Common myeloid progenitor, CD34-positive (primary cell): ENCODE measurements around the gene THBS4.

ENCODE experiments used
- CTCF ChIA-PET: fragments of 350-600 bp; sonication (Branson Sonifier 250); formaldehyde crosslinking; loops from one replicate; lab custom pipeline; 2021; ENCODE audit warnings: antibody characterized with exemption; lab: Charles Lee
- POLR2A ChIA-PET: fragments of 350-600 bp; sonication (Branson Sonifier 250); formaldehyde crosslinking; loops from one replicate; lab custom pipeline; 2021; ENCODE audit warnings: antibody characterized with exemption; lab: Charles Lee
- DNase-seq, 3 donors: peaks; one replicate each; pipeline versions ENCODE4 v3.0.0 to v3.0.0-alpha.2; 2013
- H3K27ac ChIP-seq, 2 experiments: 1 replicate in 1 of 2; 2 replicates in 1 of 2; pipeline ENCODE4 v1.7.0; 2013; ENCODE audit warnings: inconsistent platforms in 2 of 2, low read length in 2 of 2, mild to moderate bottlenecking in 2 of 2, low read depth in 1 of 2, moderate library complexity in 1 of 2; ENCODE audit not compliant: severe bottlenecking in 2 of 2, insufficient read depth in 1 of 2, poor library complexity in 1 of 2
- H3K27me3 ChIP-seq, 5 experiments: replicated peaks in 2 of 5; 1 replicate in 3 of 5; 2 replicates in 2 of 5; pipeline versions ENCODE4 v1.6.1 to v1.7.0; 2013; ENCODE audit warnings: low read length in 4 of 5, mild to moderate bottlenecking in 2 of 5, moderate library complexity in 2 of 5, inconsistent platforms in 1 of 5; ENCODE audit not compliant: insufficient read depth in 5 of 5, control insufficient read depth in 4 of 5
- H3K36me3 ChIP-seq, 4 experiments: 1 replicate in 2 of 4; 2 replicates in 2 of 4; pipeline versions ENCODE4 v1.6.1 to v1.7.0; 2013; ENCODE audit warnings: low read length in 3 of 4, control low read depth in 1 of 4, mild to moderate bottlenecking in 1 of 4; ENCODE audit not compliant: control insufficient read depth in 4 of 4, insufficient read depth in 4 of 4
- H3K4me1 ChIP-seq, 4 experiments: 1 replicate in 3 of 4; 2 replicates in 1 of 4; pipeline versions ENCODE4 v1.6.1 to v1.7.1; 2013; ENCODE audit warnings: low read length in 3 of 4, mild to moderate bottlenecking in 3 of 4, control low read depth in 1 of 4, inconsistent platforms in 1 of 4, moderate library complexity in 1 of 4; ENCODE audit not compliant: control insufficient read depth in 4 of 4, insufficient read depth in 4 of 4; ENCODE audit errors: control extremely low read depth in 1 of 4
- H3K4me3 ChIP-seq, 7 experiments: 1 replicate in 4 of 7; 2 replicates in 3 of 7; pipeline versions ENCODE4 v1.5.1 to v1.7.0; 2013; ENCODE audit warnings: mild to moderate bottlenecking in 7 of 7, low read length in 6 of 7, moderate library complexity in 6 of 7, inconsistent platforms in 2 of 7, low read depth in 2 of 7, control low read depth in 1 of 7; ENCODE audit not compliant: insufficient read depth in 4 of 7, control insufficient read depth in 1 of 7; ENCODE audit errors: extremely low read depth in 1 of 7
- H3K9me3 ChIP-seq, 5 experiments: 1 replicate in 4 of 5; 2 replicates in 1 of 5; pipeline versions ENCODE4 v1.6.1 to v1.7.1; 2013; ENCODE audit warnings: low read length in 4 of 5, mild to moderate bottlenecking in 2 of 5, inconsistent platforms in 1 of 5, low read depth in 1 of 5, moderate library complexity in 1 of 5; ENCODE audit not compliant: control insufficient read depth in 4 of 5, insufficient read depth in 2 of 5; ENCODE audit errors: control extremely low read depth in 1 of 5
- WGBS: methylation state at CpG from one replicate; pipeline ENCODE4 v1.1.5; 2013; ENCODE audit not compliant: insufficient coverage; 5-methylcytosine and 5-hydroxymethylcytosine counted together

Gene THBS4

GRCh38 chr5:80002677-80003076 is 32.5 kb upstream of the THBS4 start:
- CTCF ChIA-PET: no interaction called here
- Histone ChIP-seq H3K4me3 (no peak overlapping the region), H3K4me1 (no peaks in the 10 kb centered on the region), H3K27me3 (peaks cover 0 to 2% (median 0%) of the 10 kb centered on the region in 5 experiments), H3K9me3 (no peaks in the 10 kb centered on the region), H3K36me3 (no peaks in the 10 kb centered on the region), H3K27ac (no peak overlapping the region)
- DNase-seq: no peak
- WGBS: no CpG with 5 or more reads among the region's 1 CpG
- POLR2A ChIA-PET: no interaction called here

GRCh38 chr5:80008995-80009765 is 26.0 kb upstream of the THBS4 start:
- ChIA-PET CTCF (no interaction called here), POLR2A (no interaction called here)
- 93% methylated on average over 1 of the region's 4 CpGs for WGBS
- peaks cover 0 to 2% (median 0%) of the 10 kb centered on the region in 5 experiments for H3K9me3 ChIP-seq
- no peak for DNase-seq
- H3K4me3 ChIP-seq: no peak overlapping the region
- H3K4me1 ChIP-seq: no peaks in the 10 kb centered on the region
- no peak overlapping the region for H3K27ac ChIP-seq
- no peaks in the 10 kb centered on the region for H3K36me3 ChIP-seq
- H3K27me3 ChIP-seq: no peaks in the 10 kb centered on the region

- CTCF ChIA-PET: interaction anchor here (1.5 kb wide), 1 partner anchor 73 kb away, joined by 4 read pairs; no protein-coding TSS in a partner anchor
Observed at GRCh38 chr5:80010754-80011392, 24.3 kb upstream of the THBS4 start.

GRCh38 chr5:80025069-80025468 is 10.1 kb upstream of the THBS4 start:
- DNase-seq: no peak
- WGBS: 88% methylated on average over 1 of the region's 2 CpGs
- peaks cover 0 to 10% (median 3%) of the 10 kb centered on the region in 5 experiments for H3K27me3 ChIP-seq
- H3K36me3 ChIP-seq: no peaks in the 10 kb centered on the region
- ChIA-PET CTCF (interaction anchor here (1.0 kb wide), 1 partner anchor 501 kb away, joined by 3 read pairs; no protein-coding TSS in a partner anchor), POLR2A (no interaction called here)
- H3K27ac ChIP-seq: no peak overlapping the region
- no peaks in the 10 kb centered on the region for H3K4me1 ChIP-seq
- H3K4me3 ChIP-seq: no peak overlapping the region
- no peaks in the 10 kb centered on the region for H3K9me3 ChIP-seq

More at GRCh38 chr5:80010754-80011392, 24.3 kb upstream of the THBS4 start:
- 94% methylated on average over 2 of the region's 5 CpGs for WGBS
- DNase-seq: no peak
- Histone ChIP-seq H3K27ac (no peak overlapping the region), H3K4me1 (no peaks in the 10 kb centered on the region), H3K9me3 (peaks cover 0 to 2% (median 0%) of the 10 kb centered on the region in 5 experiments), H3K27me3 (no peaks in the 10 kb centered on the region), H3K4me3 (no peak overlapping the region), H3K36me3 (no peaks in the 10 kb centered on the region)
- POLR2A ChIA-PET: no interaction called here

- CTCF ChIA-PET: no interaction called here
- no peak for DNase-seq
- Histone ChIP-seq H3K4me1 (peaks cover 2 to 11% (median 5%) of the 10 kb centered on the region in 4 experiments), H3K9me3 (no peaks in the 10 kb centered on the region), H3K27ac (no peak overlapping the region), H3K4me3 (no peak overlapping the region), H3K27me3 (peaks cover 0 to 10% (median 2%) of the 10 kb centered on the region in 5 experiments), H3K36me3 (no peaks in the 10 kb centered on the region)
- POLR2A ChIA-PET: no interaction called here
Observed at GRCh38 chr5:80026841-80027240, 8.3 kb upstream of the THBS4 start.

- WGBS: 30% methylated on average over 1 of the region's 1 CpG
- Histone ChIP-seq H3K4me3 (no peak overlapping the region), H3K36me3 (no peaks in the 10 kb centered on the region), H3K9me3 (peaks cover 0 to 2% (median 0%) of the 10 kb centered on the region in 5 experiments), H3K27ac (no peak overlapping the region), H3K27me3 (peaks cover 15 to 31% (median 21%) of the 10 kb centered on the region in 5 experiments), H3K4me1 (peaks cover 3 to 19% (median 7%) of the 10 kb centered on the region in 4 experiments)
- peak; percentile 24 to 75 (median 60) for DNase-seq
- ChIA-PET CTCF (no interaction called here), POLR2A (no interaction called here)
Observed at GRCh38 chr5:80031109-80031508, 4.0 kb upstream of the THBS4 start.

- peaks cover 3 to 19% (median 7%) of the 10 kb centered on the region in 4 experiments for H3K4me1 ChIP-seq
- POLR2A ChIA-PET: no interaction called here
- no peaks in the 10 kb centered on the region for H3K36me3 ChIP-seq
- no peak overlapping the region for H3K27ac ChIP-seq
- no peak overlapping the region for H3K4me3 ChIP-seq
- H3K27me3 ChIP-seq: peaks cover 23 to 52% (median 27%) of the 10 kb centered on the region in 5 experiments
- CTCF ChIA-PET: no interaction called here
- peak in 2 of 3 donors; percentile 27 to 49 for DNase-seq
- peaks cover 0 to 2% (median 0%) of the 10 kb centered on the region in 5 experiments for H3K9me3 ChIP-seq
Observed at GRCh38 chr5:80033513-80033912, 1.6 kb upstream of the THBS4 start.
